ENCODE measurements around the gene DPYD. TPM values are rescaled to one million over a fixed set of nuclear protein-coding genes. Genes with fewer than 3 reads are reported as not detected.

The DPYD gene
- total RNA-seq, 4 donors from 2014 or later = 30.9 to 66.6 (median 48.2) TPM

- Histone ChIP-seq H3K36me3 (no peaks in the 10 kb centered on the region), H3K4me3 (no peak overlapping the region), H3K4me1 (no peaks in the 10 kb centered on the region), H3K27ac (no peak overlapping the region), H3K9me3 (no peaks in the 10 kb centered on the region), H3K27me3 (no peaks in the 10 kb centered on the region)
- no peak for TF ChIP-seq CTCF (IDR thresholded peaks at IDR 0.05)
- TF ChIP-seq POLR2A (IDR thresholded peaks at IDR 0.05) = no peak
- no peak for DNase-seq
- intact Hi-C loops (cut with DNase I; ENCODE audit: low total_unique reads) = no loop called here
These were observed 139.9 kb downstream of the DPYD start for GRCh38 chr1:97780884-97781283.

GRCh38 chr1:97778718-97779117, 142.1 kb downstream of the DPYD start:
- no peak for DNase-seq
- no peak overlapping the region for H3K27ac ChIP-seq
- H3K9me3 ChIP-seq = no peaks in the 10 kb centered on the region
- no peaks in the 10 kb centered on the region for H3K4me1 ChIP-seq
- no peak for TF ChIP-seq CTCF (IDR thresholded peaks at IDR 0.05)
- TF ChIP-seq POLR2A (IDR thresholded peaks at IDR 0.05) = no peak
- H3K27me3 ChIP-seq = no peaks in the 10 kb centered on the region
- no peaks in the 10 kb centered on the region for H3K36me3 ChIP-seq
- intact Hi-C loops (cut with DNase I; ENCODE audit: low total_unique reads) = no loop called here
- H3K4me3 ChIP-seq = no peak overlapping the region

GRCh38 chr1:97770376-97770775, 150.5 kb downstream of the DPYD start:
- Histone ChIP-seq H3K36me3 (no peaks in the 10 kb centered on the region), H3K4me3 (no peak overlapping the region), H3K4me1 (no peaks in the 10 kb centered on the region), H3K27ac (no peak overlapping the region), H3K27me3 (no peaks in the 10 kb centered on the region), H3K9me3 (no peaks in the 10 kb centered on the region)
- no peak for DNase-seq
- intact Hi-C loops (cut with DNase I; ENCODE audit: low total_unique reads) = no loop called here
- TF ChIP-seq POLR2A (IDR thresholded peaks at IDR 0.05) (no peak), CTCF (IDR thresholded peaks at IDR 0.05) (no peak)

DNA sequence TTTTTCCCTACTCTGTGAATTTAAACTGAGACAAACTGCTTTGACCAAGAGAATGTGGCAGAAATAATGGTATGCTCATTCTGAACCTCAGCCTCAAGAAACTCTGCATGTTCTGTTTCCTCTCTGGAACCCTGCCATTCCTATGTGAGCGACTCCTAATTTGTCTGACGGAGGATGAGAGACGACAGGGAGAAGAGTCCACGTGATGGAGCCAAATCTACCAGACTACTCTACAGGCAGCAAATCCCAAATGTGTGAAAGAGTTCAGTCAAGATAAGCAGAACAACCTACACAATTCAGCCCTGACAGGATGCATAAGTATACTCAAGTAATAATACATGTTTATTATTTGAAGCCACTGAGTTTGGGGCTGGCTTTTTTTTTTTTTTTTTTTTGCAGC, 153.5 kb downstream of the DPYD start:
- Histone ChIP-seq H3K27me3 (no peaks in the 10 kb centered on the region), H3K36me3 (no peaks in the 10 kb centered on the region), H3K27ac (no peak overlapping the region), H3K4me1 (no peaks in the 10 kb centered on the region), H3K9me3 (no peaks in the 10 kb centered on the region), H3K4me3 (no peak overlapping the region)
- TF ChIP-seq CTCF (IDR thresholded peaks at IDR 0.05) (no peak), POLR2A (IDR thresholded peaks at IDR 0.05) (no peak)
- intact Hi-C loops (cut with DNase I; ENCODE audit: low total_unique reads) = no loop called here
- no peak for DNase-seq

GRCh38 chr1:97764991-97765390, 155.8 kb downstream of the DPYD start:
- no peaks in the 10 kb centered on the region for H3K9me3 ChIP-seq
- intact Hi-C loops (cut with DNase I; ENCODE audit: low total_unique reads) = no loop called here

More at GRCh38 chr1:97764991-97765390, 155.8 kb downstream of the DPYD start:
- Histone ChIP-seq H3K4me1 (no peaks in the 10 kb centered on the region), H3K4me3 (no peak overlapping the region), H3K36me3 (no peaks in the 10 kb centered on the region), H3K27ac (no peak overlapping the region), H3K27me3 (no peaks in the 10 kb centered on the region)
- DNase-seq = no peak
- TF ChIP-seq POLR2A (IDR thresholded peaks at IDR 0.05) = no peak
- TF ChIP-seq CTCF (IDR thresholded peaks at IDR 0.05) = no peak

Data from uterus (tissue), 4 donors.